DMS114 treated with DMSO at 0.1 percent for 48 hours (cell line): ENCODE data around the gene LRP5.

Source experiments
- DNase-seq: peaks from one replicate; lab custom pipeline; 2025; ENCODE audit not compliant: unreplicated experiment; lab: John Stamatoyannopoulos, UW

The LRP5 gene

GRCh38 chr11:68498321-68498720 lies 185.9 kb downstream of the LRP5 start:
- DNase-seq: no peak
